Glutamatergic neuron (in vitro differentiated cells): ENCODE results near the gene CYP46A1. TPM values are rescaled to one million over a fixed set of nuclear protein-coding genes. Genes with fewer than 3 reads are reported as not detected.

Source experiments
- DNase-seq: peaks from one replicate; pipeline ENCODE4 v3.0.0; 2022
- H3K27ac Mint-ChIP-seq: one replicate; pipeline ENCODE4 v1.8.0; 2020; ENCODE audit warnings: mild to moderate bottlenecking, mixed read lengths, inconsistent platforms; ENCODE audit not compliant: unreplicated experiment
- H3K27me3 Mint-ChIP-seq: one replicate; pipeline ENCODE4 v1.8.0; 2020; ENCODE audit warnings: mild to moderate bottlenecking, moderate library complexity, mixed read lengths, inconsistent platforms; ENCODE audit not compliant: unreplicated experiment
- H3K36me3 Mint-ChIP-seq: one replicate; pipeline ENCODE4 v1.8.0; 2020; ENCODE audit warnings: mild to moderate bottlenecking, mixed read lengths, inconsistent platforms; ENCODE audit not compliant: unreplicated experiment
- H3K4me1 Mint-ChIP-seq: one replicate; pipeline ENCODE4 v1.8.0; 2020; ENCODE audit warnings: mild to moderate bottlenecking, low read depth, mixed read lengths, inconsistent platforms; ENCODE audit not compliant: unreplicated experiment
- H3K4me3 Mint-ChIP-seq: one replicate; pipeline ENCODE4 v1.8.0; 2020; ENCODE audit warnings: mild to moderate bottlenecking, mixed read lengths, inconsistent platforms; ENCODE audit not compliant: unreplicated experiment
- H3K9me3 Mint-ChIP-seq: one replicate; pipeline ENCODE4 v1.8.0; 2020; ENCODE audit warnings: mild to moderate bottlenecking, moderate library complexity, mixed read lengths, inconsistent platforms; ENCODE audit not compliant: unreplicated experiment
- total RNA-seq: library from RNA; stranded (reverse); fragmentation: NEBNext Ultra II Directional; extraction: Animal tissue kit (Norgen Biotek cat#: 25700); gene quantifications from one replicate; pipeline ENCODE4 v1.2.1, GENCODE V29; 2021; ENCODE audit not compliant: unreplicated experiment
- TF ChIP-seq, protein P1 (sequence below): fragments of 200-600 bp; sonication (generic); IDR thresholded peaks from one replicate; pipeline ENCODE4 v1.5.0; 2021; ENCODE audit not compliant: partially characterized antibody, unreplicated experiment

Gene CYP46A1
- total RNA-seq, 1 donor from 2014 or later, result 2.1 TPM

DNA sequence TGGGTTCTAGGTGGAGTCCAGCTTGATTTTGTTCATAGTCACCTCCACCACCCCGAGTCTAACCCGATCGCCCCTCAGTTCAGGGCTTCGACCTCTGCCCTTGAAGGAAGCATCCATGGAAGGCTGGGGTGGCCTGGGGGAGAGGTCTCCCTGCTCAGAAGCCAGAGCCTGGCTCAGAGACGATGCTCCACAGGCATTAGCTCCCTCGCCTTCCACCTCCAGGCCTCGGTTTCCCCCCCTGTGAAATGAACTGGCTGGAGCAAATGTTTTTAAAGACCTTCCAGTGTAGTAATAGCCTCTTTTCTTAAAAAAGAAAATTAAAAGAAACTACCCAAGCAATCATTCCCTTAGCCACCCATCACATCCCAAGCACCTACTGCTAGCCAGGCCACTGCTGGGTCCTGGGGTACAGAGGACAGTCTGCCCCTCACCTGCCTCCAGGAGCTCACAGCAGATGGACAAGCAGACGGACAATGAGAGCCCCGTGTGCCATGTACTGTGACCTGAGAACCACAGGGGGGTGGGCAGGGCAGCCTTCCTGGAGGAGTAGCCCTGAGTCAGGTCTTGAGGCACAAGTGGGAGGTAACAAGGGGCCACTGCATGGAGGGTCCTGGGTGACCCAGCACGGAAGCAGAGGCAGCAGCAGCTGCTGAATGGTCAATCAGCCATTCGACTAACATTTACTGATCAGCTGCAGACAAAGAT is 66.8 kb downstream of the CYP46A1 start:
- DNase-seq, result no peak
- no peak overlapping the region for H3K27ac Mint-ChIP-seq
- H3K4me3 Mint-ChIP-seq, result no peak overlapping the region
- H3K27me3 Mint-ChIP-seq, result peaks cover 7% of the 10 kb centered on the region
- no peaks in the 10 kb centered on the region for H3K36me3 Mint-ChIP-seq
- H3K9me3 Mint-ChIP-seq, result no peaks in the 10 kb centered on the region
- TF ChIP-seq, protein P1, sequence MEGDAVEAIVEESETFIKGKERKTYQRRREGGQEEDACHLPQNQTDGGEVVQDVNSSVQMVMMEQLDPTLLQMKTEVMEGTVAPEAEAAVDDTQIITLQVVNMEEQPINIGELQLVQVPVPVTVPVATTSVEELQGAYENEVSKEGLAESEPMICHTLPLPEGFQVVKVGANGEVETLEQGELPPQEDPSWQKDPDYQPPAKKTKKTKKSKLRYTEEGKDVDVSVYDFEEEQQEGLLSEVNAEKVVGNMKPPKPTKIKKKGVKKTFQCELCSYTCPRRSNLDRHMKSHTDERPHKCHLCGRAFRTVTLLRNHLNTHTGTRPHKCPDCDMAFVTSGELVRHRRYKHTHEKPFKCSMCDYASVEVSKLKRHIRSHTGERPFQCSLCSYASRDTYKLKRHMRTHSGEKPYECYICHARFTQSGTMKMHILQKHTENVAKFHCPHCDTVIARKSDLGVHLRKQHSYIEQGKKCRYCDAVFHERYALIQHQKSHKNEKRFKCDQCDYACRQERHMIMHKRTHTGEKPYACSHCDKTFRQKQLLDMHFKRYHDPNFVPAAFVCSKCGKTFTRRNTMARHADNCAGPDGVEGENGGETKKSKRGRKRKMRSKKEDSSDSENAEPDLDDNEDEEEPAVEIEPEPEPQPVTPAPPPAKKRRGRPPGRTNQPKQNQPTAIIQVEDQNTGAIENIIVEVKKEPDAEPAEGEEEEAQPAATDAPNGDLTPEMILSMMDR, result no peak
- peaks cover 8% of the 10 kb centered on the region for H3K4me1 Mint-ChIP-seq

DNA sequence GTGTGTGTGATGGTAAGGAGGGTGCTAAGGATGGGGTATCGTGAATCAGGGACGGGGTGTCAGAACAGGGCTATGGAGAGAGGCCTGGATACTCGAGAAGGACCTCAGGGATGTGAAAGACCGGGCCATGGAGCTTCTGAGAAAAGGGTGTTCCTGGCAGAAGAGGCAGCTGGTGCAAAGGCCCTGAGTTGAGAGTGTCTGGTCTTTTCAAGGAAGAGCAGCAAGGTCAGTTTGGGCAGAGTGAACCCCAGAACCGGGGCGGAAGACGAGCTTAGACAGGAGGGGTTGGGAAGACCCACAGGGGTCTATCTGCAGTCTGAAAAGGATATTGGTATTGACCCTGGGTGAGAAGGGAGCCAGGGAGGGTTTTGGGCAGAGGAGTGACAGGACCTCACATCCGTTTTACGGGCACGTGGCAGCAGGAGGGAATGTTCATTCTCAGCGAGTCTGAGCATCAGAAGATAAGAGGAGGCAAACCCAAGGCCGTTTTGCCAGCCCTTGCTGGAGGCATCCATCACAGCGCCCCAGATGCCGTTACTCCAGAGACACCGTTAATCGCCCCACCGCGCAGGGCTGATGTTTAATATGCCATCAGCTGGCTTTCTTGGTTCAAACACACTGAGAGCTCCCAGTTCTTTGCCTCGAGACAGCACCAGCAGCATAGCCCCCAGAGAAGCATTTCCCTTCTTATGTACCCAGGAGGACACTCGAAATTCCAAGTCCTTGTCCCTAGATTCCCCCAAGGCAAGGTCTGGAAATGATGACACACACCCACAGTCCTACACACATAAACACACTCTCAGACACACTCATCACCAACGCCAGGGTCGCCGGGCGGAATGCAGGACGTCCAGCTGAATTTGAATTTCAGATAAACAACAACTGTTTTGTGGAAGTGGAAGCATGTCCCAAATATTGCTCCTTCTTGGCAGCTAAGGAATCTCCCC is 67.7 kb downstream of the CYP46A1 start:
- Mint-ChIP-seq H3K36me3 (no peaks in the 10 kb centered on the region), H3K4me1 (peaks cover 8% of the 10 kb centered on the region), H3K27me3 (peaks cover 9% of the 10 kb centered on the region), H3K27ac (peak overlapping the region; percentile 15), H3K9me3 (no peaks in the 10 kb centered on the region), H3K4me3 (no peak overlapping the region)
- DNase-seq, result no peak
- TF ChIP-seq, protein P1, result no peak

DNA sequence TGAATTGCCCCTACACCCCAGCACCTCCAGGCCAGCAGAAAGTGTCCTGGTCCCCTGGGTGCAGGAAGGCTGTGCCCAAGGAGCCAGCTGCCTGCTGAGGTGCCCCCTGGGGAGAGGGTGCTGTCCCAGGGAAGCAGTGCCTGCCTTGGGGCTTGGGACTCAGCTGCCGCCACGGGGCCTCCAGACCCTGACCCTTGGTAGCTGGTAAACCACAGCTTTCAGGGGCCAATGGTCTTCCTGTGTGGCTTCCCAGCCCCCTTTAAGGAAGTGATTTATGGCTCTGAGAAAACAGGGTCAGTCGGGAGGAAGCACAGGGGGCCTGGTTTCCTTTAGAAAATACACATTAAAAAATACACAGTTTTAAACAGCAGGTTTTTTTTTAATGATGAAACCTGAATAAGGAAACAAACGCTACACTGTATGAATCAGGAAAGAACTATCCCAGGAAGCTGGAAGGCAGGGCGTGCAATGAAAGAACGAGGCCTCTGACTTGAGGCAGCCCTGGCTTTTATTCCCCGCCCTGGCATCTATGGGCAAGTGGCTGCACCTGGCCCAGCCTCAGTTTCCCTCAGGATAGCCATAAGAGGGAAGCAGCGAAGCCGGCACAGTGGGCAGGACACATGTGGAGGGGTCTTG is 68.5 kb downstream of the CYP46A1 start:
- Mint-ChIP-seq H3K4me3 (no peak overlapping the region), H3K27me3 (peaks cover 7% of the 10 kb centered on the region), H3K4me1 (peaks cover 8% of the 10 kb centered on the region), H3K36me3 (no peaks in the 10 kb centered on the region), H3K9me3 (no peaks in the 10 kb centered on the region), H3K27ac (no peak overlapping the region)
- TF ChIP-seq, protein P1, result no peak
- no peak for DNase-seq

DNA sequence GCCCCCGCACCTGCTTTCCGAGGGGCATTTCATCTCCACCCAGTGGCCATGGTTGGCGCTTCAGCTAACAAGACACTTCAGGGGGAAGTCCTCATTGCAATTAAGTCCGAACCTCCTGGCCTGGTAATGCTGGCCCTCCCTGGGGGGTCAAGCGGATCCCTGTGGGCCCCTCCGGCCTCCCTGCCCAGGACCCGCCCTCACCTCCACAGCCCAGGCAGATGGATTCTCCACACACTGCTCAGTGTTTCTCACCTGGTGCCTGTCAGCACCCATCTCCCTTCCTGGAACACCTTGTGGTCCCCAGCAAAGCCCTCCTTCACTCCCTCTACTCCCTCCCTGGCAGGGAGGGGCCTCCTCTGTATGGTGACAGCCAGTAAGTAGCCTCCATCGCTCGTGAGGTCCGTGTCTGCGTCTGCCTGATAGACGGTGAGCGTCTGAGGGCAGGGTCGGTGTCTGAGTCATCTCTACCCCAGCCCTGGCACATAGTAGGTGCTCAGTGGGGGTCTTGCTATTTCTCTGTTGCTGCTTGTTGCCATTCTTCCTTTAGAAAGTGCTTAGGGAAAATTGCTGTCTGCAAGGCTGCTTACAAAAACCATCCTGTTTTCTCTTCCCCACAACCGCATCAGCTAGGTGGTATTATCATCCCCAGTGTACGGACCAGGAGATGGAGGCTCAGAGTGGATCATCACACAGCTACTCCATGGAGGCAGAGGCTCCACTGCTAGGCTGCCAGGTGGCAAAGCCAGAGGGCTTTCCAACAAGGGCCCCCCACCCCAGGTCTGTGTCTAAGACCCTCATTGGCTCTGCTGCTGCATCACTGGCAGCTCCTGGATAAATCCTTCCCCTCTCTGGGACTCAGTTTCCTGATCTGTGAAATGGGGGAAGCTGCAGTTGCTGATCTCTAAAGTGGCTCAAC is 69.4 kb downstream of the CYP46A1 start:
- no peak for DNase-seq
- TF ChIP-seq, protein P1, result no peak
- no peak overlapping the region for H3K27ac Mint-ChIP-seq

More for the DNA sequence above, 69.4 kb downstream of the CYP46A1 start:
- H3K4me1 Mint-ChIP-seq, result peaks cover 11% of the 10 kb centered on the region
- H3K36me3 Mint-ChIP-seq, result no peaks in the 10 kb centered on the region
- H3K27me3 Mint-ChIP-seq, result peaks cover 7% of the 10 kb centered on the region
- no peaks in the 10 kb centered on the region for H3K9me3 Mint-ChIP-seq
- no peak overlapping the region for H3K4me3 Mint-ChIP-seq
